MCF 10A (cell line): ENCODE measurements around the gene WWP2. TPM values are rescaled to one million over a fixed set of nuclear protein-coding genes. Genes with fewer than 3 reads are reported as not detected.

ENCODE experiments used
- BruUV-seq: library from RNA; stranded (reverse); fragments of 400-500 nt; replicated peaks from 2 replicates; lab custom pipeline; 2021; lab: Mats Ljungman, UMichigan
- CTCF ChIA-PET: fragments of 300-600 bp; sonication (Branson Sonifier 250); formaldehyde crosslinking; extraction: SDS; loops from one replicate; lab custom pipeline; 2021; ENCODE audit warnings: antibody characterized with exemption, inconsistent platforms; lab: Yijun Ruan, JAX
- POLR2A ChIA-PET: fragments of 300-600, 350-650 bp; sonication (Branson Sonifier 250); formaldehyde crosslinking; extraction: SDS; loops from one replicate; lab custom pipeline; 2020; ENCODE audit warnings: antibody characterized with exemption, inconsistent platforms; lab: Yijun Ruan, JAX
- DNase-seq: peaks from one replicate; pipeline ENCODE4 v3.0.0-alpha.2; 2018; ENCODE audit not compliant: unreplicated experiment
- H3K27ac Mint-ChIP-seq: one replicate; pipeline ENCODE4 v1.8.0; 2022; ENCODE audit warnings: mild to moderate bottlenecking, low read depth, mixed read lengths; ENCODE audit not compliant: unreplicated experiment
- H3K27me3 Mint-ChIP-seq: one replicate; pipeline ENCODE4 v1.8.0; 2022; ENCODE audit warnings: mixed read lengths; ENCODE audit not compliant: insufficient read depth, unreplicated experiment
- H3K36me3 Mint-ChIP-seq: one replicate; pipeline ENCODE4 v1.8.0; 2022; ENCODE audit warnings: mild to moderate bottlenecking, moderate library complexity, mixed read lengths; ENCODE audit not compliant: insufficient read depth, unreplicated experiment
- H3K4me1 Mint-ChIP-seq: one replicate; pipeline ENCODE4 v1.8.0; 2022; ENCODE audit warnings: mixed read lengths; ENCODE audit not compliant: insufficient read depth, unreplicated experiment
- H3K4me3 Mint-ChIP-seq: one replicate; pipeline ENCODE4 v1.8.0; 2022; ENCODE audit warnings: mild to moderate bottlenecking, moderate library complexity, mixed read lengths; ENCODE audit not compliant: unreplicated experiment
- H3K9me3 Mint-ChIP-seq: one replicate; pipeline ENCODE4 v1.8.0; 2022; ENCODE audit warnings: mixed read lengths; ENCODE audit not compliant: unreplicated experiment
- CTCF ChIP-seq: fragments of 200-600 bp; IDR thresholded peaks from one replicate; pipeline ENCODE4 v1.8.0; 2022; ENCODE audit warnings: antibody characterized with exemption, mild to moderate bottlenecking; ENCODE audit not compliant: unreplicated experiment
- intact Hi-C: fragments of 100-400 bp; cut with micrococcal nuclease; formaldehyde crosslinking; loops from 2 replicates; pipeline ENCODE4 v1.14.1; 2022
- total RNA-seq: library from RNA; stranded (reverse); gene quantifications from 2 replicates; pipeline ENCODE4 v1.2.3, GENCODE V29; 2022

Gene WWP2
- total RNA-seq, 1 experiment from 2014 or later: 30.4 TPM

GRCh38 chr16:69830146-69830533 lies 68.0 kb downstream of the WWP2 start:
- intact Hi-C loops: no loop called here
- Mint-ChIP-seq H3K9me3 (no peaks in the 10 kb centered on the region), H3K4me1 (no peaks in the 10 kb centered on the region), H3K27me3 (no peaks in the 10 kb centered on the region), H3K36me3 (peaks cover 4% of the 10 kb centered on the region), H3K4me3 (no peak overlapping the region), H3K27ac (no peak overlapping the region)
- POLR2A ChIA-PET: interaction anchor here (0.9 kb wide), 1 partner anchor 11 kb away, joined by 3 read pairs; no protein-coding TSS in a partner anchor
- DNase-seq: no peak
- CTCF ChIA-PET: interaction anchor here (0.6 kb wide), 1 partner anchor 29 kb away, joined by 3 read pairs; no protein-coding TSS in a partner anchor
- no TSS peak for BruUV-seq
- TF ChIP-seq CTCF: no peak

- Mint-ChIP-seq H3K27ac (no peak overlapping the region), H3K4me1 (no peaks in the 10 kb centered on the region), H3K36me3 (peaks cover 4% of the 10 kb centered on the region), H3K9me3 (no peaks in the 10 kb centered on the region), H3K27me3 (no peaks in the 10 kb centered on the region), H3K4me3 (no peak overlapping the region)
- CTCF ChIA-PET: interaction anchor here (0.7 kb wide), 1 partner anchor 49 kb away, joined by 4 read pairs; no protein-coding TSS in a partner anchor
- DNase-seq: no peak
- BruUV-seq: no TSS peak
- POLR2A ChIA-PET: no interaction called here
- no peak for TF ChIP-seq CTCF
- intact Hi-C loops: no loop called here
Observed at GRCh38 chr16:69830534-69831211, 68.5 kb downstream of the WWP2 start.

- ChIA-PET POLR2A (no interaction called here), CTCF (interaction anchor here (0.6 to 0.7 kb wide), 2 partner anchors 9 to 48 kb away, joined by 3 to 4 read pairs; no protein-coding TSS in a partner anchor)
- no peak for TF ChIP-seq CTCF
- Mint-ChIP-seq H3K27me3 (no peaks in the 10 kb centered on the region), H3K4me3 (no peak overlapping the region), H3K27ac (no peak overlapping the region), H3K4me1 (no peaks in the 10 kb centered on the region), H3K36me3 (peaks cover 4% of the 10 kb centered on the region), H3K9me3 (no peaks in the 10 kb centered on the region)
- no TSS peak for BruUV-seq
- intact Hi-C loops: no loop called here
- DNase-seq: no peak
Observed at GRCh38 chr16:69831212-69832123, 69.3 kb downstream of the WWP2 start.
